ENCODE measurements around the gene NBEA.
"Not testable (repeated sequence)": the region's sequence is repeated elsewhere in the genome, so short reads cannot be mapped to it uniquely, and the experiment has no call there.

The NBEA gene

DNA sequence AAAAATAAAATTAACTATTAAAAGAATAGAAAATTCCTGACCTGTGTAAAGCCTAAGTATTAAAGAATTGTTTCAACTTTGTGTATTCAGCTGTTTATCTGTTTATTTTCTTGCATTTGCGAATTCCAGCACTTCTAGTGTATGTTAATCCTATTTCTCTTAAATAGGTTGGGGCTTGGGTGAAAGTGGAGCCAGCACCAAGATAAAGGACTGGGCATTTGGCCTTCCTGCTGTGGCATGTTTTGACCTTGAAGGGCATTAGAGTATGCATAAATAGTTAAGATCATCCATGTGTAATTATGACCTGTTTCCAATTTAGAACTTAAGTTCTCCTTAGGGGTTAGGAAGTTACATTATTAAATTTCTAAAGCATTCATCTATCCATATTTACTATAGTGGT, 151.3 kb downstream of the NBEA start:
- DNase-seq: no peak

DNA sequence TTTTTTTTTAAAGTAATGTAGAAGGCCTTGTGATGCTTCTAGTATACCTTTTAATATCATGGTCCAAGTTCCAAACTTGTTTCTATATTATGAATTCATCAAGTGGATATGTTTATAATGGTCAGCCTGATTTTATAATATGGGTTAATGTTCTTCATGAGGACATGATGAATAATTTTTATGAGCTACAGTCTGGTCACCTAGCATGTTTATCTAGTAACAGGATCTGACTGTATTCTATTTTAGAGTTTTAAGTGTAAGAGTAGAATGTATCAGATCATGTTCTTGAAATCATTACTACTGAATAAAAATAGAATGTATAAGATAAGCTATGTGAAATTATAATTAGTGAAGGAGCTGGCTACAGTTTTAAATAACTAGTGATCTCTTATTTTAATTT, 164.7 kb downstream of the NBEA start:
- DNase-seq: not testable (repeated sequence)

DNA sequence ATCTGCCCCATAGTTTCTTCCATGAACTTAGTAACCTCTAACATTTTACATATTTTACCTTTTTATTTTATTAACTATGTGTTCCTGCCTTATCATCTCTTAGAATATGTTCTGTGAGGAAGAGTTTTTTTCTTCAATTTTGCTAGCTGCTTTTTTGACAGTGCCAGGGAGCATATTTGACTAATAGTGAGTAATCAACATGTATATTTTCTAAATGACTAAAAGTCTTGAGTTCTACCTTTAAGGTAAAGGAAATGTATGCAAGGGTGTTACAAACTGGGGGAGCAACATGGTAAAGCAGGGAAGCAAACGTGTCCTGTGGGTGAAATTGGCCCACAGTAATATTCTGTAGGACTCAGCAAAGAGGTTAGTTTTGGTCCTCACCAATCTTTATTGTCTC, 165.5 kb downstream of the NBEA start:
- no peak for DNase-seq

DNA sequence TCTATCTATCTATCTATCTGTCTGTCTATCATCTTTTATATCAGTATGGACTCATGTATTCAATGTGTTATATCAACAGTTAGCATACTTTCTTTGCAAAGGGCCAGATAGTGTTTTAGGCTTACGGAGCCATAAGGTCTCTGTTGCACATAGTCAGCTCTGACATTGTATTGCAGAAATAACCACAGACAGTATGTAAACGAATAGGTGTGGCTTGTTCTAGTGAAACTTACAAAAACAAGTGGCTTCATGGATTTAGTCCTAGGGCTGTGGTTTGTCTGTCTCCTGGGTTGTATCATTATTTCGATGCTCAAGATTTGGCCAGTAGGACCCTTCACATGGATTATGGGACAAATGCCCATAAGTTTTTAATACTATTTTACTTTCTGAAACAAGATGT, 171.5 kb downstream of the NBEA start:
- DNase-seq: not testable (repeated sequence)

DNA sequence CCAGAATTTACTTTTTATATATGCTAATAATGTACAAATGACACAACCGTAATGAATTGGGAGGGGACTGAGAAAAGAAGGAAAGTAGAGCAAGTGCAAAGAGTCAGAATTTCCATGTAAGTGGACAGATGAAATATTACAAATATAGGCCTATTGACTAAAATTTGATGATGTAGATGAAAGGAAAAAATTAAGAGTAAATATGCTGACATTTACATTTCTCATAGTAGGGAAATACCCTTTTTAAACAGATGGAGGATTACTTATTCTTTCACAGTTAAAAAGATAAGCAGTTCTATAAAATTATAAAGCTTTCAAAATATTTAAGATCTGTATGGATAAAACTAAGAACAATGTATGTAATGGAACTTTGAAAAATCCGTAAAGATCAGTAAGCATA, 185.4 kb downstream of the NBEA start:
- no peak for DNase-seq

DNA sequence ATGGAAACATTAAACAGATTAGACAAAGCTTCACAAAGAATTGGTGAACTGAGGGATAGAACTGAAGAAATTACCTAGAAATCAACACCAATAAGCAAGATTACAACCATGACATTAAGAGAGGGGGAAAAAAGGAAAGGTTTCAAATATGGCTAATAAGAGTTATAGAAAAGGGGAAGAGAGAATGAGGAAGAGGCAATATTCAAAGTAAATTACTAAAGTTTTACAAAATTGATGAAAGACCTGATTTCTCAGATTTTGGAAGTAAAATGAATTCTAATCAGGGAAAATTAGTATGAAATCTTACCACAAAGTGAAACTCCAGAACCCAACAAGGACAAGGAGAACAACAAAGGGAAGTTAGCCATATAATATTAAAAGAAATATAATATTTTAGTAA, 187.4 kb downstream of the NBEA start:
- no peak for DNase-seq

DNA sequence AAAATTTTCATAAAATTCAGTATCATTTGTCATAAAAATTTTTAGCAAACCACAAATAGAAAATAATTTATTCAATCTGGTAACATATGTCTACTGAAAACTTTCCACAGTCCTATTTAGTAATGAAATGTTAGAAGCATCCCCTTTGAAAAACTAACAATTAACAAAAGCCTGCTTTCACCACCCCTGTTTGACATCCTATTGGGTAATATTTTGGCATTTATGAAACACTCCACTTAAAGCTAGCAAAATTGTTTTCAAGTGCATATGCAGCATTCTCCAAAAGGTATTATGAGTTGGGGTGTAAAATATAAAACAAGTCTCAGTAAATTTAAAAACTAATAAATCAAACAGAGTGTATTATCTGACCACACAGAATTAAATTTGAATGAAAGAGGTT, 189.4 kb downstream of the NBEA start:
- DNase-seq: no peak

DNA sequence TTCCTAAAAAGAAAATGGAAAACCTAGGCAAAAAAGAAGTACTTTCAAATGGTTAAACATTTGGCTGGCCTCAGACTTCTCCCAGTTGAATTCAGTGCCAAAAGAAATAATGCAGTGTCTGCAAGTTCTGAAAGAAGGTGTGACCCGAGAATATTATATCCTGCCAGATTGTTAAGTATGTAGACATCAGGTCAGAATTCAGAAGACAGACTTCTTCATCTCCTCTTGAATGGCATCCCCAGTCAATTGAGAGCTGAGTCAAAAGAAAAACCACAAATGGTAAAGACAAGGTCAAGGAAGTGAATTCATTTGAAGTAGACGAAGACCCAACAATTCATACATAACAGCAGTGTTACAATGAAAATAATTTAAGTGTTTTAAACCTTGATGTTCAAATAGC, 194.5 kb downstream of the NBEA start:
- DNase-seq: no peak

DNA sequence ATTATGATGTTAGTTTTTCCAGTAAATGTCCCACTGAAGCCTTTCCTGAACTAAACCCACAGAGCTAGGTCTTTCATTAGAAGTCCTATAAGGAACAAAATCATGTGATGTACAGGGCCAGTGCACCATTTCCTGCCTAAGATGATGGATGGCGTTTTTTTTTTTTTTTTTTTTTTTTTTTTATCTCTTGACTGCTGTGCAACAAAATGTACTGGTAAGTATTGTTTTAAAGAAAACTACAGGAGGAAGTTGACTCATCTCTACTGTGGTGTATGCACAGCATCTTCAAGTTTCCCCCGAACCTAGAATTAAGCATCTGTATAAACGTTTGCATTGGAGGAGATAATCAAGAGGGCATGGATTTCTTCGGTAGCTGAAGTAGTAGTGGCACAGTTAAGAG, 197.5 kb downstream of the NBEA start:
- DNase-seq: peak; percentile 59

DNA sequence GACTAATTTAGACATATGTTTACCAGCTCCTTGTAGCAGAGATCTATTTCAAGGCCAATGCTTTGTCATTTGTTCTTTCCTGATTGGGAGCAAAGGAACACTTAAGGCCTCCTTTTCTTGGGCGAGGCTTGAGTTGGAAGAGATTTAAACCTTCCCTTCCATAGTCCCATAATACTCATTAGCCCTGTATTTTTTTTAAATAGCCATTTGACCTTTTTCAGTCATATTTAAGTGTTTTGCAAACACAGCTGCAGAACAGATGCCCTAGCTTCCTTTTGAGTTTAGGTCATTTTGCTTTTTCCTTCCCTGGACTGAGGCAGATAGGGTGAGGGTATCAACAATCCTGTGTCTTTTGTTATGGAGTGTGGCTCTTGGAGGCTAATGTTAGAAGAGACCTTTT, 198.3 kb downstream of the NBEA start:
- no peak for DNase-seq

DNA sequence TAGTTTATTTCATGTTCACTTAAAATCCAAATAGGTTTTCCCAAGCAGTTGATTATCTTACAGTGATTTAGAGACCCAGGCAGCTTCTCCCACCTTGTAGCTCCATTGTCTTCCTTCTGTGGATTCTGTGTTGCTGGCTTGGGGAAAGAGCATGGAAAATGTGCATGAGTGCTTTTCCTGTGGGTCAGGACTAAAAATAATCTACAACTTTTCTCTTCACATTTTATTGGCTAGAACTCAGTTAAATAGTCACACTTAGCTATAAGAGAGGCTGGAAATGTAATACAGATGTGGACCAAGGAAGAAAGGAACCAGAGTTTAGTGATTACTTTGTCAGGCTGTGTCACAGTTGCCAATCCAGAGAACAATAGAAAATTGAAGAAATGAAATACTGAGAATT, 198.8 kb downstream of the NBEA start:
- no peak for DNase-seq

DNA sequence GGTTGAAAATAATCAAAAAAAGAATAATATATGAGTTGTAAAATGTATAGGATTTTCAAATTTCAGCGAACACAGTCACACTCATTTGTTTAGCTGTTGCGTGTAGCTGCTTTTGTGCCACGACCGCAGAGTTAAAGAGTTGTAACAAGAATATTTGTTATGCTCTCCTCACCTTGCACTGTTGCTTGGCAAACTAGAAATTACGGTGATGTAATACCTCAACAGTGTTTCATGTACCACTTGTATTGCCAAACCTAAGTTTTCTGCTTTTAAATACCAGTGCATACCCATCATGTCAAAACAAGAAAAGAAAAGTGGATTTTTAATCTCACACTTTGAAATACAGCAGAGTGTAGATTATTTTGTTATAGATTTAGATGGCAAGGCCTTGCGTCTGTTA, 201.1 kb downstream of the NBEA start:
- no peak for DNase-seq

DNA sequence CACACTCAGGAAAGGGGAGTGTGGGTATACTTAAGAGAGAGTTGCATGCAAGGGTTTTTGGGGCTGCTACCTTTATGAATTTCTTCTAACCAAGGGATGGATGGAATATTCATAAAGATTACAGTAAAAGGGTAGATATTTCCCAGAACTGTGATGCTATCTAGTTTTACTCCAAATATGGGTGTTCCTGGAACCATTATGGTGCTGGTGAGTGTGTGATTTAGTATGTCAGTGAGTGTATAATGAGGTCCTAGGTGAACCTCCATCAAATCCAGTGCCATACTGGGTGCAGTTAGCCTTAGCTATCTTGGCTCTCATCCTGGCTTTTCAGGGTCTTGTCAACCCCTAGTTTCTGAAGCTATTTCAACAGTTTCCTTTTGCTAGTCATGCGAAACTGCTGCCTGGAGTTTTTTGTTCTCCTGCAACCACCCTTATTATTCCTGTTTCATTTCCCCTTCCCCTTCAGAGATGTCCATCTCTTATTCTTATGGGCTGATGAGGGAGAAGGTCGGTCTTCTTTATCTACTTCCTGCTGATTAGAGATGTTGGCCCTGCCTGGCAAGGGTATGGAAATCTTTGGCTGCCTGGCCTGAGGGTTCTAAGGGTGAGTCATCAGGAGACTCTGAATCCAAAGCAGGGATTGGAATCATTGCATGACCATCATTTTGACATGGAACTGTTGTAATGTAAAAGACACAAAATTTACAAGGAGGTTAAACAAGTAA, 202.3 kb downstream of the NBEA start:
- DNase-seq: peak; percentile 19

DNA sequence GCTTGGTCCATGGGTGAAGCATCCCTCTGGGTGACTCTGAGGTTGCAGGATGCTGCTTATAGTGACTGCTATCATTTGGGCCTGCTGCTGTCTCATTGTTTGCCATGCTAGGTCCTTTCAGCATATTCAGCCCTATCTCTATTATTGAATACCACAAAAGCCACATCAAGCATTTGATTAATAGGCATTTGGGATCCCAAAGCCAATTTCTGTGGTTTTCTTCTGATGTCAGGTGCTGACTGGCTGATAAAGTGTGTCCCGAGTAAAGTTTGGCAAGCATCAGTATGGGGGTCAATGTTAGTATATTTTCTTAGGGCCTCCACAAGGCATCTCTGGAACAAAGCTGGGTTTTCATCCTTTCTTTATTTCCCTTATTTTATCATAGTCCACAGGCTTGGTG, 204.6 kb downstream of the NBEA start:
- DNase-seq: no peak

DNA sequence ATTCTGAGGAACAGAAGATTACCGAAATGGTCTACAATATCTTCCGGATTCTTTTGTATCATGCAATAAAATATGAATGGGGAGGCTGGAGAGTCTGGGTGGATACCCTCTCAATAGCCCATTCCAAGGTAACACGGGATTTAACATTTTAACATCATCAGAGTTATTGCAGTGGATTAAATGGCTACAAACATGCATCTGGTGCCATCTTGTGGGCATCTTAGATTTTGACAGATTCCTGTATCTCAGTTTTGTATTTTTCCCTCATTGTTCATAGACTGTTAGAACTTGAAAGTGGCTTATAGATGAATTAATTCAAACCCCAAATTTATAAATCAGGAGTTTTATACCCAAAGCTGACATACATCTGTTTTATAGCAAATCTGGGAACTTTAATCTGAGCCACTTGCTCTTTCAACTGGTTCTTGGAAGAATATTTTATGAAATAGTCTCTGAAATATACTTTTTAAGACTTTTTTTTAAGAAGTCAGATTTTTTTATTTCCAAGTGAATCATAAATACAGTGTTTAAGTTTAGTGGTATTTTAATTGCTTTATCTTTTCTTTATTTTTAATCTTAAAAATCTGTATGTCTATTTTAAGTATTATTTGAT, 215.2 kb downstream of the NBEA start:
- DNase-seq: peak; percentile 58

DNA sequence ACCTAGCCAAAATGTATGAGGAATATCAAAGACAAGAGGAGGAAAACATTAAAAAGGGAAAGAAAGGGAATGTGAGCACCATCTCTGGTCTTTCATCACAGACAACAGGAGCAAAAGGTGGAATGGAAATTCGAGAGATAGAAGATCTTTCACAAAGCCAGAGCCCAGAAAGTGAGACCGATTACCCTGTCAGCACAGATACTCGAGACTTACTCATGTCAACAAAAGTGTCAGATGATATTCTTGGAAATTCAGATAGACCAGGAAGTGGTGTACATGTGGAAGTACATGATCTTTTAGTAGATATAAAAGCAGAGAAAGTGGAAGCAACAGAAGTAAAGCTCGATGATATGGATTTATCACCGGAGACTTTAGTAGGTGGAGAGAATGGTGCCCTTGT, 217.0 kb downstream of the NBEA start:
- no peak for DNase-seq

DNA sequence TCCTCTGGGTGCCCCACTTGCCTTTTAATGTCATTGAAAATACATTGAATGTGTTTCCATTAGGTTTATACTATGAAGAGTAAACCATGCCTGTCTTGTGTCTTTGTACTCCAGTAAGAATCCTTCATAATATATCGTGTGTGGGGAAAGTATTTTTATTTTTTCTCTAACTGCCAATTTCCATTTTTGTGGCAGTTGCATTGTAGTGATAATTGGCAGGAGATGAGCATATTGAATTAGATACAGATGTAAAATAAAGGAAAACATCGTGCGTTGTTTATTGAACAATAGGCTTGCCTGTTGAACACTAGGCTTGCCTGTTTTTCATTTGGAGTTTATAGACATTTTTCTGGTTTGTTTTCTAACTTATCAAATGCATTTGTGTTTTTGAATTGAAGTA, 218.8 kb downstream of the NBEA start:
- no peak for DNase-seq

DNA sequence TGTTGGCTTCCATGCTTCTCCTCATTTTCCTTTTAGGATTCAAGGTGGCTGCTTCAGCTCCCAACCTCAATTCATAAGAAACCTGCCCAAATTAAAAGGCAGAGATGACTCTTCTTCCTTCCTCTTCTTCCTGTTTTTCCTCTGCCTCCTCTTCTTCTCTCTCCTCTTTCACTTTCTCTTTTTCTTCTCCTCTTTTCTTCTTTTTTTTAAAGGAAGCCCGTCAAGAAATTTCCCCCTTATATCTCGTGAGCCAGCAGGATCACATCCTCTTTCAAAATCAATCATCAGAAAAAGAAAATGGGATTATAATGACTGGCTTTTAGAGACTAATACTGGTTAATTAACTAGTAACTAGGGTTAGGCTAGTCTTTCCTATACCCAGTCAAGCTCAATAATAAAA, 220.3 kb downstream of the NBEA start:
- no peak for DNase-seq

DNA sequence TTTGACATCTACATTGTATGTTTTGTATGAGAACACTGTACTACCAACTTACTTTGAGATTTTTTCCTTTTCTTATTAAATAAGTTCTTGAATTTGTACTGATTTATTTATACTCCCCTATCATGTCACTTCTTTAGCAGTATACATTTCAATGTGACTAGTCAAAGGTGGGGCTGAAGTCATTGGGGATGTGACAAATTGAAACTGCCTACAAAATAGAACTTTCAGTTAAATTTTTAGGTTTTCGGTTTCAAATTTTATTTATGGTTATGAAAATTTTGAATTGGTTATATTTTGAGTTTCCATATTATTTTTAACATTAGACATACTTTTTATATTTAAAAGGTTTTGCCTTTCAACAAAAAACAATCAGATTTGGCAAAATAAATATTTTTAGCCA, 221.6 kb downstream of the NBEA start:
- DNase-seq: no peak

DNA sequence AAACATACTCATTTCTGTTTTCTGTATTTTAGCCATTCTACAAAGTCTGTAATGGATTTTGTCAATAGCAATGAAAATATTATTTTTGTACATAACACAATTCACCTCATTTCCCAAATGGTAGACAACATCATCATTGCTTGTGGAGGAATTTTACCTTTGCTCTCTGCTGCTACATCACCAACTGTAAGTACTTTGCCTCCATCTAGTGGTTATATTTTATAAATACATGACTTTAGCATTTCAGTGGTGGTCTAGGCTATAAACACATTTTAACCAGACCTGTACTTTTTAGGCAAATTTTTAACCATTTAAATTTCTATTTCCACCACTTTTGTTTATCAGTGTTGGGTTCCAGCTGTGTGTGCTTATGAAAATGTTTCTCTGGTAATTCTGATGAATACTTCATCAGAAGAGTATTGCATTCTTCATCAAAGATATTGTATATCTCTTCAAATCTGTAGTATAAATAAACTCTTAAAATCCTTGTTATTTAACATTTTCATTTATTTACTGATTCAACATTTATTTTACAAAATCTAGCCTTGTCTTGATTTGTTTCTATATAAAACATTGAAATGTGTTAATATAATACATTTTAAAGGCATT, 222.4 kb downstream of the NBEA start:
- peak; percentile 30 for DNase-seq

DNA sequence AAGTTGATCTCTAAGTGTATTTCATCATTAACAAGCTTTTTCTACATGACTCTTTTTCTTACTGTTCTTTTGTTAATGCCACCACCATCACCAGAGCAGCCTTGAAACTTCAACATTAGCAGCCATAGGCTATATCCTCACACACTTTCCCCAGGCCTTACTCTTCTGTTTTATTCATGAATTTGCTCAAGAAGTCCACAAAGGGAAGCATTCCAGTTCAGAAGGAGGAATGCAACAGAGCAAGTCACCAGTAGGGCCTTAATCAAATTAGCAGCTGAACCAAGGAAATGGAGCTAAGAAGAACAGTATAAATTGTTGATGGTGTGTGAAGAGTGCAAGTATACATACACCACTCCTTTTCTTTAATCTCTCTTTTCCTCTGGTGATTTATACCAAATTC, 223.1 kb downstream of the NBEA start:
- no peak for DNase-seq

DNA sequence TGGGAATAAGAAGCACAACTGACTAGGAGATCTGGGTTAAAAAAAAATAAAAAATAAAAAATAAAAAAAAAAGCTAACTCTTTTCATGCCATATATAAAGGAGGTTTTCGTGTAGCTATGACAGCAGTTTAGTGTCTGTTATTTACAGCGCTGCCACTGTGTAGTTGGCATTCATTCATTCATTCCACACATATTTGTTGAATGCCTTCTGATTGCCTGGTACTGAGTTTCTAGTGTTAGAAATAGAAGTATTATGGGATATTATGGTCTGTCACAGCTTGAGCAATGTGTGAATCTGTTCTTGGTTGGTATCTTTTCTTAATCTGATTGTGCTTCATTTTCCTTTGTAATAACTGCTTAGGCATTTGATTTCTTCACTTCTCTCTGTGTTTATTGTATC, 237.4 kb downstream of the NBEA start:
- DNase-seq: peak; percentile 59

DNA sequence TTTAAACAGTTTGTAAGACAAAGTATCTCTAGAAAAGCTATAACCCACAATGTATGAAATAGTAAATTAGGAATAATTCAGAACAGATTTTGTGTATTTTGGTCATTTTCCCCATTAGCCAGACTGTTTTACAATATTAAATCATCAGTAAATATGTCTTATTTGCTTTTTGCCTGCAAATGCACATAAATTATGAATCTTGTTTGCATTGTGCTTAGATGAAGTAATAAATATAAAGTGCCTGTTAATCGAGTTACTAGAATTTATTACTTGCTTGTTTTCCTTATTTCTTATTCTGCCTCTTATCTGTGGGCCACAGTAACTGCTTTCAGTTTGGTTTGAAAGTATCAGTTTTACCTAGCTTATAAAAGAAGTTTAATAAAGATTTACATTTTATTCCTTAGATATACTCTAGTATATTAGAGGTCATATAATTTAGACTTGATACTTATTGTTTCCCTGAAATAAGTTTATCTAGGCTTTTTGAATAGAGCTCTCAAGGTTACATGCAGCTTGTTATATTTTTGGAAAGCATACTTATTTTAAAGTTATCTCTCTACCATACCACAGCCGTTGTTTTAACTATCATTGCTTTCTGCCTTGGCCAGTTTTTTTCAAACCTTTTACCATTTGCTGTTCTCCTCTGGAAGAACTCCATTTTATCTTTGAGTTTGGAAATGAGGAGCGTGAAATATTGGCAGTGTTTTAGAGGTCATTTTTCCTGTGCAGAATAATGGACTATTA, 238.0 kb downstream of the NBEA start:
- DNase-seq: no peak

DNA sequence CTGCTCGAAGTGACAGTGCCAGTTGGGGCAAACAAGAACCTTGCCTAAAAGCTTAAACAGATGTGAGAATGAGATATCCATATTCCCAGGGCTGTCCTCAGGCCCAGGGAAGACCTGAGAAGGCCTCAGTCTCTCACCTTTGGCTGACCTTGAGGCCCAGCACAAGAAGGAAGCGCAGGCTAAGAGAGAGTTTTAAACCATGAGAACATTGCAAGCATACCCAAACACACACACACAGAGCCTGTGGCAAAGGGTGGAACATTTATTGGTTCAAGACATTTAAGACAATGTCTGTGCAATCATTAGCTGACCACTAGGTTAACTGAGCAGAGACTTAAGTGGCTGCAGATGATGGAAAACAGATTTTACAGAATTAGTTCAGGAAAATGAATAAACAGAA, 248.2 kb downstream of the NBEA start:
- no peak for DNase-seq

Data from fibroblast of skin of back (primary cell).